Lower leg skin (tissue), 3 donors: ENCODE data around the gene SLC8A1.

ENCODE experiments used
- POLR2A ChIP-seq, 2 donors: fragments of 450-650 bp; IDR thresholded peaks; one replicate each; pipeline ENCODE4 v1.6.1; 2016 to 2017; ENCODE audit warnings: antibody characterized with exemption in 2 of 2, mild to moderate bottlenecking in 1 of 2, moderate library complexity in 1 of 2
- TF ChIP-seq, protein P1 (sequence below), 3 donors: fragments of 450-650 bp; IDR thresholded peaks; one replicate each; pipeline ENCODE4 v1.5.1; 2016; ENCODE audit warnings: antibody characterized with exemption in 3 of 3, mild to moderate bottlenecking in 3 of 3, moderate library complexity in 2 of 3

DNA sequence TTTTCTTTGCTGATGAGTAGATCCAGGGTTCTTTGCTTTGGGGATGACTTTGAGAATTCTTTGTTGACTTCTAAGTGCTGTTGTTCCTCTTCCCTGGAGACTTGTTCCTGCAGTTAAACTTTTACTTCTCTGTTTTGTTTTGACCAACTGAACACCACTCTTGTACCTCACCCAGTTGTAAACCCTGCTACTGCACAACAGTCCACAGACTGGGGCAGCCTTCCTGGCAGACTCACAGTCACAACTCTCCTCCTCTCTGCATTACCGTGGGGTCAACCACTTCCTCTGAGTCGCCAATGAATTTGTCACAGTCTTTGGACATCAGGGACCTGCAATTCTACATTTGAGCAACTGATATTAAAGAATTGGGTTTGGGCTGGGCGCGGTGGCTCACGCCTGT, 3.8 kb upstream of the SLC8A1 start:
- TF ChIP-seq, protein P1, sequence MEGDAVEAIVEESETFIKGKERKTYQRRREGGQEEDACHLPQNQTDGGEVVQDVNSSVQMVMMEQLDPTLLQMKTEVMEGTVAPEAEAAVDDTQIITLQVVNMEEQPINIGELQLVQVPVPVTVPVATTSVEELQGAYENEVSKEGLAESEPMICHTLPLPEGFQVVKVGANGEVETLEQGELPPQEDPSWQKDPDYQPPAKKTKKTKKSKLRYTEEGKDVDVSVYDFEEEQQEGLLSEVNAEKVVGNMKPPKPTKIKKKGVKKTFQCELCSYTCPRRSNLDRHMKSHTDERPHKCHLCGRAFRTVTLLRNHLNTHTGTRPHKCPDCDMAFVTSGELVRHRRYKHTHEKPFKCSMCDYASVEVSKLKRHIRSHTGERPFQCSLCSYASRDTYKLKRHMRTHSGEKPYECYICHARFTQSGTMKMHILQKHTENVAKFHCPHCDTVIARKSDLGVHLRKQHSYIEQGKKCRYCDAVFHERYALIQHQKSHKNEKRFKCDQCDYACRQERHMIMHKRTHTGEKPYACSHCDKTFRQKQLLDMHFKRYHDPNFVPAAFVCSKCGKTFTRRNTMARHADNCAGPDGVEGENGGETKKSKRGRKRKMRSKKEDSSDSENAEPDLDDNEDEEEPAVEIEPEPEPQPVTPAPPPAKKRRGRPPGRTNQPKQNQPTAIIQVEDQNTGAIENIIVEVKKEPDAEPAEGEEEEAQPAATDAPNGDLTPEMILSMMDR (IDR thresholded peaks at IDR 0.05), result no peak
- TF ChIP-seq POLR2A (IDR thresholded peaks at IDR 0.05), result no peak
